ENCODE measurements around the gene SAFB2.

SAFB2 gene

DNA sequence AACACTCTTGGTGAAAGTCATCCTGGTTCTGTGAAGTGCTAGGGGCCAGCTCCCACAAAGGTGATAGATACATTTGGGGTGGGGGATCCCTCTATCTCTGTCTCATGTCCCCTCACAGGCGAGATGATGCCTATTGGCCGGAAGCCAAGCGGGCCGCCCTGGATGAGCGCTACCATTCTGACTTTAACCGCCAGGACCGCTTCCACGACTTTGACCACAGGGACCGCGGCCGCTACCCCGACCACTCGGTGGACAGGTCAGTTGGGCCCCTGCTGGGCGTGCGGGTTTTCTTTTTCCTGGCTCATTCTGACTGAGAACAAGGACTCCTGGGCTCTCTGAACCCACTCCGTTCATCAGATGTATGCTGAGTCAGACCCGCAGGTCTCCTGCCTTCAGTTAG lies 41.3 kb upstream of the SAFB2 start:
- TF ChIP-seq, protein P1, sequence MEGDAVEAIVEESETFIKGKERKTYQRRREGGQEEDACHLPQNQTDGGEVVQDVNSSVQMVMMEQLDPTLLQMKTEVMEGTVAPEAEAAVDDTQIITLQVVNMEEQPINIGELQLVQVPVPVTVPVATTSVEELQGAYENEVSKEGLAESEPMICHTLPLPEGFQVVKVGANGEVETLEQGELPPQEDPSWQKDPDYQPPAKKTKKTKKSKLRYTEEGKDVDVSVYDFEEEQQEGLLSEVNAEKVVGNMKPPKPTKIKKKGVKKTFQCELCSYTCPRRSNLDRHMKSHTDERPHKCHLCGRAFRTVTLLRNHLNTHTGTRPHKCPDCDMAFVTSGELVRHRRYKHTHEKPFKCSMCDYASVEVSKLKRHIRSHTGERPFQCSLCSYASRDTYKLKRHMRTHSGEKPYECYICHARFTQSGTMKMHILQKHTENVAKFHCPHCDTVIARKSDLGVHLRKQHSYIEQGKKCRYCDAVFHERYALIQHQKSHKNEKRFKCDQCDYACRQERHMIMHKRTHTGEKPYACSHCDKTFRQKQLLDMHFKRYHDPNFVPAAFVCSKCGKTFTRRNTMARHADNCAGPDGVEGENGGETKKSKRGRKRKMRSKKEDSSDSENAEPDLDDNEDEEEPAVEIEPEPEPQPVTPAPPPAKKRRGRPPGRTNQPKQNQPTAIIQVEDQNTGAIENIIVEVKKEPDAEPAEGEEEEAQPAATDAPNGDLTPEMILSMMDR (IDR thresholded peaks at IDR 0.05), result no peak

DNA sequence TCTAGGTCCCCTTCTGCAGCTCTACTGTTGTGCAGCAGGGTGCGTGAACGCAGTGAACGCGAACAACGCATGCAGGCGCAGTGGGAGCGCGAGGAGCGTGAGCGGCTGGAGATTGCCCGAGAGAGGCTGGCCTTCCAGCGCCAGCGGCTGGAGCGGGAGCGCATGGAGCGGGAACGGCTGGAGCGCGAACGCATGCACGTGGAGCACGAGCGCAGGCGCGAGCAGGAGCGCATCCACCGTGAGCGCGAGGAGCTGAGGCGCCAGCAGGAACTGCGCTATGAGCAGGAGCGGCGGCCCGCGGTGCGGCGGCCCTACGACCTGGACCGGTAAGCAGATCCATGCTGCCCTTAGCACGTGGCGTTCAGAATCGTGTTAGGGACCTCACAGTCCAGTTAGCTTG lies 38.9 kb upstream of the SAFB2 start:
- TF ChIP-seq, protein P1 (IDR thresholded peaks at IDR 0.05), result no peak

DNA sequence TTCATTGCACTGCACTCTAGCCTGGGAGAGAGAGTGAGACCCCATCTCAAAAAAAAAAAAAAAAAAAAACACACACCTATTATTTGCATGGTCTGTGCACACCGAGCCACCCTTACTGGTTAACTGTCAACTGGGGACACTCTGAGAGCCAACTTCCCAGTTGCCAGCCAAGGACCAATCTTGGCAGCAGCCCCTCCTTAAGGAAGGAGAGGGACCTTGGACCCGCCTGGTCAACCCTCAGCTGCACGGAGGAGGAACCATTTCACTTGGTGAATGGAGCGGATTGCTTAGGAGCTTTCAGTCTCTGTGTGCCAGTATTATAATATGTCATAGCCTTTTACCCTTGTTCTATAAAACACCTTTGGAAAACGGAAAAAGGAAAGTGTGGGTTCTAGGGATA lies 32.8 kb upstream of the SAFB2 start:
- TF ChIP-seq, protein P1 (IDR thresholded peaks at IDR 0.05), result no peak

DNA sequence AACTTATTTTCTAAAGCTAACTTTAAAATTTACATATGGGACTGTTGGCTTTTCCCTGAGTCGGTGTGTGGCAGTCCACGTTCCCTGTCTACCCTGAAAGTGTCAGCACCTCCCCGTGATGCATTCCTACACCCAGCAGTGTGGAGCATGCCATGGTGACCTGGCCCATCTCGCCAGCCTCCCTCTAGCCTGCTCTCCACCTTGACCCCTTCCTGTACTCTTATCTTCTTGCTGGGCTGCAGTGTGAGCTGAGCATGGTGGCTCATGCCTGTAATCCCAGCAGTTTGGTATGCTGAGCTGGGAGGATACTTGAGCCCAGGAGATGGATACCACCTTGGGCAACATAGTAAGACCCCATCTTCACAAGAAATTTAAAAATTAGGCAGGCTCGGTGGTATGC lies 32.4 kb upstream of the SAFB2 start:
- TF ChIP-seq, protein P1 (IDR thresholded peaks at IDR 0.05), result no peak

DNA sequence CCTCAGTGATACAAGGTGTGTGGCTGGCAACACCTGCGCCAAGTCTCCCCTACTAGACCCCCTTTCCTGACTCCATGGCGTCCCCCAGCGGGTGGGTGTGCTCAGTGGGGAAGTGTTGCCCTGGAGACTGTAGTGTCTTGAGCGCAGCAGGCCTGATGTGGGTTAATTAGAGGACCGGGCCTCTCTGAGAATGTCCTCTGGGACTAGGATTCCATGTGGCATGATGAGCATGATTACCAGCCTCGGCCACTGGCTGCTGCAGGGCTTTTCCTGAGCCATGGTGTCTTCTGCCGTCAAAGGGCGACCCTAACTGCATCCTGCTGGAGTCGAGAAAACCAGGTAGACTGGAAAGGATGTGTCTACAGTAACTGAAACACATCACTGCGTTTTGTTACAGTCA lies 29.7 kb upstream of the SAFB2 start:
- TF ChIP-seq, protein P1 (IDR thresholded peaks at IDR 0.05), result no peak

DNA sequence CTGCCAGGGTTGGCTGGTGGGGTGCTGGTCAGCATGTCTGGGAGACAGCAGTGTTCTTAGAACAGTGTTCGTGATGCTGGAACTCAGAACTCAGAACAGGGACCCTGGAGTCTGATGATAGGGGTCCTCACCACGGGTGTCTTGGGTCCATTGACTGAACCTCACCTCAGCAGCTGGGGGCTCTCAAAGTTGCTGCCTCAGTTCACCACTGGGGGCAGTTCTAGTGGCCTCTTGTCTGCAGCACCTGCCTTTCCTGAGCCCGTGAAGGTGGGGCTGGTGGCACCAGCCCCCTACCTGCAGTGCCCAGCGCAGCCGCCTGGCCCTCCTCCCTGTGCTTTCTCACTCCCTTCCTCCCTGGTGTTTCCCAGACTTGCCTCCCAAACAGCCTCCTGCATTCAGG lies 28.8 kb upstream of the SAFB2 start:
- TF ChIP-seq, protein P1 (IDR thresholded peaks at IDR 0.05), result no peak

DNA sequence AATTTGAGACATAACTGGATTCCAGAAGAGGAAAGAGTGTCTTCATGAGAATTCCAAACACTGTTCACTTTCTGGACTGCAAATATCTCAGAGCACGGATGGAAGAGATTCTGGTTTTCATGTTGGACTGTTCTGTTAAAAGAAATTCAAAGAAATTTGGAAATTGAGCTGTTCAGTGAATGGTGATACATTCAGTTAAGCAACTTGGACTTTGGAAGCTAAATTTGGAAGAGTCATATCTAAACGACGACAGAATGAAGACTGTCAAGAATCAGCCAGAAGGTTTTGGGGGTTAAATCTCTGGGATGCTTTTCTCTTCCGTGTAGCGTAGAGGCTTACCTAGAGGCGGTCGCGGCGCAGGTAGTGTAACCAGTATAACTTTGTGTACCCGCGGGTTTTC lies 25.9 kb upstream of the SAFB2 start:
- TF ChIP-seq, protein P1 (IDR thresholded peaks at IDR 0.05), result no peak

DNA sequence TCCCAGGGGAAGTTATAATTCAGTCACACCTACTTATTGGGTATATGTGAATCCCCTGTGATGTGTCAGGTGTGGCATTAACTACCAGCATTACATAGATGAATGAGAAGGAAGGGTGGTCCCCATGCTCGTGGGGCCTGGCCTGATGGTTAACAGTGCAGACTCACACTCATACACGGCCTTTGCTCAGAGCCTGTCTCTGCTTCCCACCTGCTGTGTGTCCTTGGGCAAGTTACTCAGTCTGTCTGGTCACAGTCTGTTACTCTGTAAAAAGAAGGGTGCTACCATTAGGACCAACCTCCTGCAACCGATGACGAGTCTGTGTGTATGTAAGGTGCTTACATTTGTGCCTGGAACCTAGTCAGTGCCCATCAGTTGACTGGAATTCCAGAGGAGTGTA lies 24.1 kb upstream of the SAFB2 start:
- TF ChIP-seq, protein P1 (IDR thresholded peaks at IDR 0.05), result no peak

Data from LNCAP (cell line).